HG03378 (cell line): Measurements from ENCODE around the gene ZNF292.

Experiments
- ATAC-seq: cut with Tn5 transposase; IDR thresholded peaks from one replicate; pipeline ENCODE4 v1.9.1; 2021; ENCODE audit warnings: mild to moderate bottlenecking, moderate library complexity; ENCODE audit not compliant: unreplicated experiment

ZNF292 gene

DNA sequence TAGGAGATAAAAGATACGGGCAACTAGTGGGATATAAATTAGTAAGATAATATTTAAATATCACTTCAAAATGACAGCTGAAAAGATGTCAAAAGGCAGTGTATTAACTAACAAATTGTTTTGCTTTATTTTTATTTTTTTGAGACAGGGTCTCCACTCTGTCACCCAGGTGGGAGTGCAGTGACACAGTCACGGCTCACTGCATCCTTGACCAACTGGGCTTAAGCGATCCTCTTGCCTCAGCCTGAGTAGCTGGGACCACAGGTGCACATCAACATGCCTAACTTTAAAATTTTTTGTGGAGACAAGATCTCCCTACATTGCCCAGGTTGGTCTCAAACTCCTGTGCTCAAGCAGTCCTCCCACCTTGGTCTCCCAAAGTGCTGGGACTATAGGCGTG lies 5.9 kb downstream of the ZNF292 start:
- no peak for ATAC-seq

DNA sequence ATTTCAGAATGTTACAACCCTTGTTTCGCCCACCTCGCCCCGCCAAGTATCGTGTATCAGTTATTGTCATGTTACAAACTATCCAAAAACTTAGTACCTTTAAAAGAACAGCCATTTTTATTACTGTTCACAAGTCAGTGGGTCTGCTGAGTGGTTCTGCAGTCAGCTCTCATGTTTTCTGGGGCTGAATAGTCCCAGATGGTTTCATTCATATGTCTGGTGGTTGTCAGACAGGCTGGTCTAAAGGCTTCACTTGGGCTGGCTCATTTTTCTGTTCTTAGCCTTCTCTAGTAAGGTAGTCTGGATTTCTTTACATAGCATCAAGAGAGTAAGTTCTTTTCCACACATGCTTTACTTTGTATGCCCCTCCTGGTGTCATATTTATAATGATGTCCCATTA lies 8.6 kb downstream of the ZNF292 start:
- no peak for ATAC-seq

DNA sequence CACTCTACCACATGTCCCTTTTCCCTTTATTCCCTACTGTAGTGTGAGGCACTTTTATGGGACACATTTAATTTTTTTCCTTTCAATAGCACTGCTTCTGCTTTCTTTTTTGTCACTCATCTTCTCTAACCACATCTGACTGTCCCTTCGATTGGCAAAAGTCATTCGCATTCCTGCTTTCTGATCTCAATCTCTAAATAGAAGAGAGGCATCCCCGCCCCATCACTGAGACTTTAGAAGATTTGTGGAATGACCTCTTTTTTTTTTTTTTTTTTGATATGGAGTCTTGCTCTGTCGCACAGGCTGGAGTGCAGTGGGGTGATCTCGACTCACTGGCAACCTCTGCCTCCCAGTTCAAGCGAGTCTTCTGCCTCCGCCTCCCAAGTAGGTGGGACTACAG lies 9.1 kb downstream of the ZNF292 start:
- ATAC-seq, result no peak

DNA sequence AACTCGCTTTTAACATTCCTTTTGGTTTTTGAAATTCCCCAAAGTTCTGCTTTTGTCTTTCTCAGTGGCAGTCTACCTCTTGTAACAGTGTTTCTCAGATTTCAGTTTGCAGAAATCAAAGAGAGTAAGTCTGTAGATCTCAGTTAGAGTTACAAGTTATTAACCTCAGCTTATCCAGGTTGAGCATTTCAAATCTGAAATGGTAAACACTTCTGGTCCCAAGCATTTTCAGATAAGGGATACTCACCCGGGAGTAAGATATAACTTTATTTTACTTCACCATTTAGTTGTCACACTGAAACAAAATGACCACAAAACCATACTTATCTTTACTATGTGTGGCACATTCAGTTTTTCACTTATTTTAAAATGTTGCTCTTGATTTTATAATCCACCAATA lies 9.8 kb downstream of the ZNF292 start:
- ATAC-seq, result no peak

DNA sequence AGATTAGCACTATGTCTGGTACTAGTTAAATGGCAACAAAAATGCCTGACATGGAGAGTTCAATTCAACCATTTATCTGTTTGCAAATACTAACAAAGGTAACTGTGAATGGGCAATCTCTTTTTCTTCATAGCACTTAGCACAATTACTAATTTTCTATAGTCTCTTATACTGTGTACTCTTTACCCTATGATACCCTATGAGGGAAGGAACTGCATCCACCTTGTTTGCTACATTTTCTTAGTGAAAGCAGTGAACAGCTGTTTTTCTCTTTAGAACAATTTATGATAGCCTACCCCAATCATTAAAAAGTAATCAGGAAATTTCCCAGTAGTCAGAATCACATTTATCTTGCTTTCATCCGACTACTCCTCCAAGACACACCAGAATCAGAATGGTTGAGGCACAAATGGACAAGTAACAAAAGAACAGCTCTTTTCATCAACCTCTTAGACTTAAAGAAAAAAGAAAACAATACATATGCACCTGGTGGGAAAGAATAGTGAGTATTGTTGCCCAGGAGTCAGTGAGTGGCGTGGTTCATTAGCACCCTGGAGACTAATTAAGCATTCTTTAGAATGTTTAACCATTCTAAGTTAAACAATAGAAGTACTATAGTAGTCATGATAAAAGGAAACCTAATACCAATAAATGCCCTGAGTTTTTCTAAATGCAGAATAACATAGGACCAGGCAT lies 16.7 kb downstream of the ZNF292 start:
- ATAC-seq, result no peak

DNA sequence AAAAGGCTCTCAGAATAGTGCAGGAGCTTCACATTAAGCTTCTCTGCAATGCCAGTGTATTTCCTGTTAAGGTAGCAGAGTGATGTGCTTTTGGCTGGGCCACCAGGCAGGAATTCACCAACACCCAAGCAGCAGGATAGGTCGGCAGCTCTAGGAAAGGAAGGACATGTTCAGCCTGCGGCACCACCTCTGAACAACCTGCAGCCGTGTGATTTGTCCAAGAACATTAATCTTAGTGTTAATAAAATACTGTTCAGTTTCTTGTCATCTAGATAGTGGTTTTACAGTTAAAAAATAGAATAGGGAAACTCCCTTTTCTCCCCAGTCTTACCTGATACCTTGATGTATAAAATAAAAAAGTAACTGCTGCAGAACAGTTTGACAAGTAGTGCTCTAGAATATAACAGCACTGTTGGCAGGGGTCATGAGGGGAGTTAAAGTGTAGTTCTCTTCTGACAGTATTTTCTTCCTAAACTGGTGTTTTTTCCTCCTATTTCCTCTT lies 18.8 kb downstream of the ZNF292 start:
- ATAC-seq, result peak; percentile 54

DNA sequence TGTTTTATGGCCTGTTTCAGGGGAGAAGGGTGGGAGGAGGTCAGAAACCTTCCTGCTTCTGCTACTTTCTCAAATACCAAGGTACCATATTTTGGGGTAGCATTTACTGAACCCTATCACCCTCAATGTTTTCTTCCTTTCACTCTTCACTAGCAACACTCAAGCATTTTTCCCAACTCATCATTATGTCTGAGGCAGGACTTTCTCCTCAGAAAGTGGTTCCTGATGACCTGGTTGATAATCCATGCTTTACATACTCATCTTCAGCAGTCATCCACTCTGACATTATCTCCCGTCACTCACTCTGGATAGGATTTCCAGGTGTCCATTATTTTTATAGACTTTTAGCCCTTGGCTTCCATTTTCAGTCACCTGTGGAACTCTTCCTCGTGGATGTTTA lies 21.1 kb downstream of the ZNF292 start:
- ATAC-seq, result no peak

DNA sequence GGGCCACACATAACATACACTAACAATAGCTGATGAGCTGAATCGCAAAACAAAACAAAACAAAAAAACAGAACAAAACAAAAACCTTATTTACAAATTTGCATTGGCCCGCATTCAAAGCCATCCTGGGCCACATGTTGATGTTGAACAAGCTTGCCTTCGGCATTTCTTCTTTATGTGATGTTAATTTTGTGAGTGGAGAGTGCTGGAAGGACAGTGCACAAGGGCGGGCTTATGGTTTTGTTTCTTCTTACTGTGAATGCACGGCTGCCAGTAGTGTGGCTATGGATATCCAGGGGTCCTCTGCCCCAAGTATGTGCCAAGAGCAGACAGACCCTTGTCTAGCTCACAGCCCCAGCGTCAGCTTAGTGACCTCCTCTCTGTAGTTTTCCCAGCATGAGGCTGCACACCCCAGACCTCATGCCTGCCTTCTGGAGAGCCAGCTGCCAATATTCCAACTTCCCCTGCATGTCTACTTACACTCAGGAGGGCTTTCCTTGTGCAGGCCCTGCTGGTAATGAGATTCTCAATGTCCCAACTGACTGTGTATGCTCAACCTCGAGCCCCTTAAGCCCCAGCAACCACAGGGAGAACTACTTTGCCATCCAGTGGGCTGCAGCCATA lies 24.9 kb downstream of the ZNF292 start:
- ATAC-seq, result no peak

DNA sequence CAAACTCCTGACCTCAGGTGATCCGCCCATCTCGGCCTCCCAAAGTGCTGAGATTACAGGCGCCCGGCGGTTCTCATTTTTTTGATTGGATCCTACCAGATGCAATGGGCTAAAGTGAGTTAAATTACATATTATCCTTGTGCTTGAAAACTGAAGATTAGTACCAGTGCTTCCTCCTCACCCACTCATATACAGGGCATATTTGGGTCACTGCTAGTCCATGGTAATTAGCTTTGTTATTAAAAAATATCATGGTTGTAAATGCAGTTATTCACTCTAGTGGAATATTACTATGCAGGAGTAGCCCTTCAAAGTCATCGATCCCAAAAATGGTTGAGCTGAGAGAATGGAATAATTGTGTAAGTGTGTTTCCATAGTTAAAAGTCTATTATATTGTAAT lies 26.5 kb downstream of the ZNF292 start:
- peak; percentile 17 for ATAC-seq

DNA sequence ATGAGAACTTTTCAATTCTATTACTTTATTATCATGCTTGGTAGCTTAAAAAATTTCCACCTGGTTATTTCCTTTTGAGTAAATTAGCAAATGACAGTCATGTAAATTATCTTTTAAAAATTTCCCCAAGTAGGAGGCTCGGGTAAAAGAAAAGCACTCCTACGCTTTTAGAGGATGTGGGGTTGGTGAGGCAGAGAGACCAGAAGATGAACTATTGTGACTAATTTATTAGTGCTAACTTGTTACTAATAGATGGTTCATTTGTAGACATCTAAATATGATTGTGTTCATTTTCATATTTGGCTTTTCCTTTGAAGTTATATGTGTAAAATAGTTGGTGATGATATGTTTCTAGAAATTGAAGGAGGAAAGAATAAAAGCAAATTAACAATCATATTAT lies 27.0 kb downstream of the ZNF292 start:
- ATAC-seq, result peak; percentile 86

DNA sequence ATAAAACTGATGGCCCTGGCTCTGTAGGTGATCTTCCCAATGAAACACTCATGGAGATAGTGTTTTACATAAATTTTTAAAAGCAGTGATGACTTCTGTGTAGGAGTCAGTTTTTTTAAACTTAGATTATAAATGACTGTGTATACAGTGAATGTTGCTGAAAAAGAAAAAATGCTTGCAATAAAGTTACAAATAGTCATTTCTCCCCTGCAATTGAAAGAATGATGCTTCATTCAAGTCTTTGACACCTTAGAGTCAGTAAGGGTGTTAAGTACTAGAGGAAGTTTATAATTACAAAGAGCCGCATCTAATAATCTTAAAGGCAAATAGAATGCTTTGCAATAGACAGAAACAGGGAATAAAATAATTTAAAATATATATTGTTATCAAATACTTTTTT lies 27.6 kb downstream of the ZNF292 start:
- ATAC-seq, result peak; percentile 22

DNA sequence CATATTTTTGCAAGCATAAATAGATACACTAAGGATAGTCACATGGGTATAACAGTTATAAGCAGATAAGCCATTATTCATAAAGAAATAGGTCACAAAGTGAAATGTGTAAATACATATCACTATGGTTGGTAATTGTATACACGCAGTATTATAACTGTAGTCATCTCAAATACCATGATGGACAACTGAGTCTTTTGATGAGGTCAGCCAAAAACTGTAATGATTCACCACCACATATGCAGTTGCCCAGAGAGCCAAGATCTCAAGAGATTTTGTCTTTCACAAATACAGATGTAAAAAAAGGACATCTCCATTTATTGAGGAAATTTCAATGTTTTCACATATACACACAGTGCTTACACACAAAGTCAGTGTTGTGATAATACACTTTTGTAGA lies 28.3 kb downstream of the ZNF292 start:
- ATAC-seq, result no peak

DNA sequence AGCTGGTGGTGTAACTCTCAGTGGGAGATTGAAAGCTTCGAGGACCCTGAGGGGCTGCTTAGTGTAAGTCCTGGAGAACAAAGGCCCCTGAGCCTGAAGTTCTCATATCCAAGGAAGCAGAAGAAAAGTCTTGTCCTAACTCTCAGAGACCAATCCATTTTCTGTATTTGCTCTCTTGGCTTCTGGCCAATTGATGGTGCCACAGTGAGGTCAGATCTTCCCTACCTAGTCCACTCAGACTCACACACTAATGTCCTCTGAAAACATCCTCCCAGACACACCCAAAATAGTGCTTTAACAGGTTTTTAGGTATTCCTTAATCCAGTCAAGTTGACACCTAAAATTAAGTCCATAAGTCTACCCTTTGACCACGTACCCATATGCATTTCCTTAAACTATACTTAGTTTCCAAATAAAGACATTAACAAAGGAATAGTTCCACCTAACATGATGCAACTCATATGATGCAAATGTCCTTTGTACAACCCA lies 29.4 kb downstream of the ZNF292 start:
- ATAC-seq, result no peak

DNA sequence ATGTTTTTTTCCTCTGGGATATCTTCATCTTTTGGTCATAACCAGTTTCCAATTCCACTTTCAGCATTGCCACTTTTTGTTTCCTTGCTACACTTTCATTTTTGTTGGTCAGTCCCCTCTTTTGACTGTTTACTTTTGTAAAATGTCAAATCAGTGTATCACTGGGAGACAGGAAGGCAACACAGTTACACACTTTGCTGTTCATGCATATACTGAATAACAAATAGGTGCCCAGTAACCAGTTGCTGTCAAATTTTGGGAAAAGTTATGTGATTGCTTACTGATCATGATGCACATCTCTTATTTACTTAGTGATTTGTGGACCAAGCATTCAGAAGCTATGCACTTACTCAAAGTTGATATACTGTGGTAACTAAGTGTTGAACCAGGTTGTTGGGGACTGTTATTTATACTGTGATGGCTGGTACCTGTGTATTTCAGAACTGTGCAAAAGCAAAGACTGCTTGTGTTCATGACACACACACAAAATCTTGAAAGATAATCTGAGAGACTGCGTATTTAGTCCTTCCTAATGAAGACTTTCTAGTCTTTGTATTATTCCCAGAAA lies 41.0 kb downstream of the ZNF292 start:
- no peak for ATAC-seq

DNA sequence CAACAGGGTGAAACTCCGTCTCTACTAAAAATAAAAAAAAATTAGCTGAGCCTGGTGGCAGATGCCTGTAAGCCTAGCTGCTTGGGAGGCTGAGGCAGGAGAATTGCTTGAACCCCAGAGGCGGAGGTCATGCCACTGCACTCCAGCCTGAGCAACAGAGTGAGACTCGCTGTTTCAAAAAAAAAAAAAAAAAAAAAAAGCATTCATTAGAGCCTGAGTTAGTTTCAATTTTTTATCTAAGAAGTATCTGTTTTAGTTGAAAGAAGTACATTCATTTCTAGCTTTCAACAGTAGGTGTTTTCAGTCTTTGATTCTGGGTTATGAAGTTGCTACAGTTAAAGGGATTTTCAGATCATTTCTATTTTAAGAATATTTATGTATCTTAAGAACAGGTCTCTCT lies 42.2 kb downstream of the ZNF292 start:
- ATAC-seq, result peak; percentile 75

DNA sequence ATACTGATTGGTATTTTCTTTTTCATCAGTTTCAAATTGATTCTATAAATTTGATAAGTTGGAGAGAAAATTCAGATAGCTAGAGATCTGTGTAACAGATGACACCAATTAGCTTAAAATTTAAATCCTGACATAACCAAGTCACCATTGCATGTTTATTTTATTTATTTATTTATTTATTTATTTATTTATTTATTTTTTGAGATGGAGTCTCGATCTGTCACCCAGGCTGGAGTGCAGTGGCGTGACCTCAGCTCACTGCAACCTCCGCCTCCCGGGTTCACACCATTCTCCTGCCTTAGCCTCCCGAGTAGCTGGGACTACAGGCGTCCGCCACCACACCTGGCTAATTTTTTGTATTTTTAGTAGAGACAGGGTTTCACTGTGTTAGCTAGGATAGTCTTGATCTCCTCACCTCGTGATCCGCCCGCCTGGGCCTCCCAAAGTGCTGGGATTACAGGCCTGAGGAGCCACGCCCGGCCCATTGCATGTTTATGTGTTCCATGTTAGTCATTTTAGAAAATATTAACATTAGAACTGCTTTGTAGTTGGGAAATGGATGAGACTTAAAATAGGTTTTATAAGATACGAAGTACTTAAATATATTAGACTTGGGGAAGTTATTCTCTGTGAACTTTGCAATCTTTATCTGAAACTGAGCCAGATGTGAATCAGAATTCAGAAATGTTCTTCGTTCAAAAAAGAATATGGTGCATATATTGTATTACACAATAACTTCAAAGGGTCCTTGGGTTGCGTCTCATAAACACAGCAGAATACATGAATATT lies 42.9 kb downstream of the ZNF292 start:
- peak; percentile 8 for ATAC-seq

DNA sequence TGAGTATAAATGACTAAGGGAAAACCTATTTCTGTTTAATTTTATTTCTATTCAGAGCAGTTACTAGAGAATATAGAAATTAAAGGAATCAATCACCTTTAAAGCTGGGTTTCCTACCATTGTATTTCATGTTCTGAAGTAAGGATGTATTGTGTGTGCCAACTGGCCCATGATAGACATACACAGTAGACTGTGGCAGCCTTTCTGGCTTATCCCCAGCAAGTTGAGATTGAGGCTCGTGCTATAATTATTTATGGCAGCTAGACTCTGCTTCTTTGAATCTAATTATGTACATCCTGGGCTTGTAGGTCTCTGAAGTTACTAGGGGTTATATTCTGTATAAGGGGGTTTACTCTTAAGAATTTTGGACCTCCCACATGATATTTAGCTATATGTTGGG lies 44.4 kb downstream of the ZNF292 start:
- ATAC-seq, result no peak

DNA sequence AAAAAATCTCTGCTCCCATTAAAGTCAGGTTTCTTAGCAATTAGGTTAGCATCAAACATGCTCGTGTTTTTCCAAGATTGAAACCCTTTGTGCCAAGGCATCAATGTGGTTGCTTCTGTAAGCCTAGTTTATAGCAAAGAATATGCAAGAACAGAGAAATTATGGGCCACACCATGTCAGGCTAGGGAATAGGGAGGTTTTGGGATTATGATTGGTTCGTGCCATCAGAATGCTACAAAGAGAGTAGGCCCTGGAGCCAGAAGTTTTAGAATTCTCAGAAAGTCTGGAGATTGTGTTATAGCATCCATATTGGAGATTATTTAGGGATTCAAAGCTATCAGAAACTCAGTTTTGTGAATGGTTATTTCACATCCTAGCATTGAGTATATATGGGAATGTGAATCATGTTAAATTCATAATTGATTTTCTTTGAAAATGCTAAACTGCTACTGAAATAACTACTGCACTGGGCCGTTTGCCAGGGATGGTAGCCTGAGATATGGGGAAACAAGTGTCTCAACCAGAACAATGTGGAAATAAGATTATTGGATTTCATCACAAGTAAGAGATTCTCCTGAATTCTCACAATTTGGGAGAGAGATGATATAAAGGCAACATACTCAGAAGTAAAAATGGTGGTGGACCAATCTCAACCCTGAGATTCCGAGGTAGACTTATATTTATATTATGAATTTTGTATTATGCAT lies 45.3 kb downstream of the ZNF292 start:
- no peak for ATAC-seq

DNA sequence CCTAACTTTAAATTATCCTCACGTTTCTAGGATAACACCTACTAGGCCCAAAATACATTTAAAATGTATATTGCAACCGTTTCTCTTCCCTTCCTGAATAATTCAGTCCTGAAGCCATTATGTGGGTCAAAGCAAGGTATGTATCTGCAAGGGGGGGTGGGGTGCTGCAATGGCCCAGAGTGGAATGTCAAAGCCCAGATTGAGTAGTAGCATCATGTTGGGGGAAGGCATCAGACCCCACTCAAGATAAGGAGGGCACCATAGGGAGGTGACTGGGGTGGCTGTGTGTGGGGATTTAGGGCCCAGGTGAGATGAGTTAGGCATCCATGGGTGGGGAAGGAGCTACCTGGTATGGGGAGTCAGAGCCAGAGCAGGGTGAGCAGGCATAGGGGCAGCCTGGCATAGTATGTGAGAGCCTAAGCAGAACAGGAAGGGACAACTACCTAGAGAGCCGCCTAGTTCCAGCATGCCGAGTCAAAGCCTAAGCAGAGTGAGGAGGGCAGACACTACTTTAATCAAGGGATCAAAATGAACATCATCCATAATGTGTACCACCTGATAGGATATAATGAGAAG lies 48.2 kb downstream of the ZNF292 start:
- ATAC-seq, result no peak

DNA sequence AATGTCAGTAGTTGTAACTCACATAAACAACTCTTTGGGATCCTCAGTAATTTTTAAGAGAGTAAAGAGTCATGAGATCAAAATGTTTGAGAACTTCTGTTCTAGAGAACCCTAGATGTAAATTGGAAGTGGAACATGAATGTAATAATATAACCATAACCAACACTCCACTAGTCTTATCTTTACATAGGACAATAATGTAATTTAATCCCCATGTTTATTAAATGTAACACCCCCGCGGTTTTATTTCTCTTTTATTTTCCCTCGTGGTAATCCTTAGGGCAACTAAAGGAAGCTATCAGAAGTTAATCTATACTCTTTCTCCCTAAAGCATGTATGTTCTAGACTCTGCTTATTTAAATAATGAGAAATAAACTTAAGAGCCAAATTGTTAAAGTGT lies 54.4 kb downstream of the ZNF292 start:
- ATAC-seq, result no peak
